Measurements from ENCODE around the gene HELZ. TPM values are rescaled to one million over a fixed set of nuclear protein-coding genes. Genes with fewer than 3 reads are reported as not detected.
"Not testable (repeated sequence)": the region's sequence is repeated elsewhere in the genome, so short reads cannot be mapped to it uniquely, and the experiment has no call there.

Gene HELZ
- total RNA-seq, 1 donor from 2014 or later: 63.5 TPM

DNA sequence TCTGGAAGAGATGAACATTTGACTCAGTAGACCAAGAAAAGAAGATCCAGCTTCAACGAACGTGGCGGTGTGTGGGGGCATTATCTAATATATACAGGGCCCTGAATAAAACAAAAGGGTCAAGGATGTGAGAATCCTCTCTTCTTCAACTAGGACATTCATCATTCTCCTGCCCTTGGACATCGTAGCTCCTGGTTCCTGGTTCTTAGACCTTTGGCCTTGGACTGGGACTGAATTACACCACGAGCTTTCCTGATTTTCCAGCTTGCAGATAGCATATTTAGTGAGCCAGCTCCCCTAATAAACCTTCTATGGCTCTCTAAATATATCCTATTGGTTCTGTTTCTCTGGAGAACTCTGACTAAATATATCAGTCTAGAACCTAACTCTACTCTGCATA lies 29.5 kb upstream of the HELZ start:
- no peak for DNase-seq (ENCODE audit: extremely low spot score, unreplicated experiment)
- Mint-ChIP-seq H3K27me3 (ENCODE audit: unreplicated experiment) (no peaks in the 10 kb centered on the region), H3K36me3 (ENCODE audit: unreplicated experiment) (no peaks in the 10 kb centered on the region), H3K27ac (ENCODE audit: unreplicated experiment) (no peak overlapping the region), H3K9me3 (ENCODE audit: unreplicated experiment) (no peaks in the 10 kb centered on the region), H3K4me1 (ENCODE audit: unreplicated experiment) (no peaks in the 10 kb centered on the region), H3K4me3 (ENCODE audit: unreplicated experiment) (no peak overlapping the region)
- TF ChIP-seq, protein P1, sequence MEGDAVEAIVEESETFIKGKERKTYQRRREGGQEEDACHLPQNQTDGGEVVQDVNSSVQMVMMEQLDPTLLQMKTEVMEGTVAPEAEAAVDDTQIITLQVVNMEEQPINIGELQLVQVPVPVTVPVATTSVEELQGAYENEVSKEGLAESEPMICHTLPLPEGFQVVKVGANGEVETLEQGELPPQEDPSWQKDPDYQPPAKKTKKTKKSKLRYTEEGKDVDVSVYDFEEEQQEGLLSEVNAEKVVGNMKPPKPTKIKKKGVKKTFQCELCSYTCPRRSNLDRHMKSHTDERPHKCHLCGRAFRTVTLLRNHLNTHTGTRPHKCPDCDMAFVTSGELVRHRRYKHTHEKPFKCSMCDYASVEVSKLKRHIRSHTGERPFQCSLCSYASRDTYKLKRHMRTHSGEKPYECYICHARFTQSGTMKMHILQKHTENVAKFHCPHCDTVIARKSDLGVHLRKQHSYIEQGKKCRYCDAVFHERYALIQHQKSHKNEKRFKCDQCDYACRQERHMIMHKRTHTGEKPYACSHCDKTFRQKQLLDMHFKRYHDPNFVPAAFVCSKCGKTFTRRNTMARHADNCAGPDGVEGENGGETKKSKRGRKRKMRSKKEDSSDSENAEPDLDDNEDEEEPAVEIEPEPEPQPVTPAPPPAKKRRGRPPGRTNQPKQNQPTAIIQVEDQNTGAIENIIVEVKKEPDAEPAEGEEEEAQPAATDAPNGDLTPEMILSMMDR (IDR thresholded peaks at IDR 0.05): no peak

- DNase-seq (ENCODE audit: extremely low spot score, unreplicated experiment): no peak
- Mint-ChIP-seq H3K4me3 (ENCODE audit: unreplicated experiment) (no peak overlapping the region), H3K27me3 (ENCODE audit: unreplicated experiment) (no peaks in the 10 kb centered on the region), H3K36me3 (ENCODE audit: unreplicated experiment) (no peaks in the 10 kb centered on the region), H3K27ac (ENCODE audit: unreplicated experiment) (no peak overlapping the region), H3K9me3 (ENCODE audit: unreplicated experiment) (no peaks in the 10 kb centered on the region), H3K4me1 (ENCODE audit: unreplicated experiment) (no peaks in the 10 kb centered on the region)
- TF ChIP-seq, protein P1 (IDR thresholded peaks at IDR 0.05): no peak
These were observed 28.9 kb upstream of the HELZ start for GRCh38 chr17:67273900-67274299.

DNA sequence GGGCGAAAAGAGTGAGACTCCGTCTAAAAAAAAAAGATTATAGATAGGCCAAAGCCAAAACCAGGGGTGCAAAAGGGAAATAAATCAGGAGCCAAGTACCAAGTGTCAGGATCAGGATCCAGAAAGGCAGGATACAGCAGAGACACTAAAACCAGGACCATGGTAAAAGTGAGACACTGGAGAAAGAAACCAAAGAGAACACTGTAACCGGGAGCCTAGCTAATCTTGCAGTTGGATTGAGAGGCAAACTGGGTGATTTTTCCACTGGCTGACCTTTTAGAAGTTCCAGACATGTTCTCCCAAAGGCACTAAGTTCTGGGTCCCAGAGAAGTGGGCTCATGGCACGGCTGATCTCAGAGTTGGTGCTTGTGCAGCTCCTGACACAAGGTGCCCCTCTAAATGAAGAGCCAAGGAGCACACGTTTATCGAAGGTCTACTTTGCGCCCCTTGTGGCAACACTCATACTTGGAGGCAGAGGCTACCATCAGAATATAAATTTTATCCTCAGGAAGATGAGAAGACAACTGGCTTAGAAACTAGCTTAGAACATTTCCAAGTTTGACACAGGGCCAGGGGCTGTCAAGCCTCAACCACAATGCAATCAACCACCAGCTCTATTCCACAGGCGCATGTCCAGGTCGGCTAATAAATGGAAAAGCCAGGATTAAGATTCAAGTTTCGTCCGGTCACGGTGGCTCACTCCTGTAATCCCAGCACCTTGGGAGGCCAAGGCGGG lies 27.5 kb upstream of the HELZ start:
- H3K4me3 Mint-ChIP-seq (ENCODE audit: unreplicated experiment): no peak overlapping the region
- no peak for DNase-seq (ENCODE audit: extremely low spot score, unreplicated experiment)
- no peaks in the 10 kb centered on the region for H3K9me3 Mint-ChIP-seq (ENCODE audit: unreplicated experiment)
- TF ChIP-seq, protein P1 (IDR thresholded peaks at IDR 0.05): peak; percentile 35
- no peaks in the 10 kb centered on the region for H3K36me3 Mint-ChIP-seq (ENCODE audit: unreplicated experiment)
- no peaks in the 10 kb centered on the region for H3K4me1 Mint-ChIP-seq (ENCODE audit: unreplicated experiment)
- no peaks in the 10 kb centered on the region for H3K27me3 Mint-ChIP-seq (ENCODE audit: unreplicated experiment)
- H3K27ac Mint-ChIP-seq (ENCODE audit: unreplicated experiment): no peak overlapping the region

DNA sequence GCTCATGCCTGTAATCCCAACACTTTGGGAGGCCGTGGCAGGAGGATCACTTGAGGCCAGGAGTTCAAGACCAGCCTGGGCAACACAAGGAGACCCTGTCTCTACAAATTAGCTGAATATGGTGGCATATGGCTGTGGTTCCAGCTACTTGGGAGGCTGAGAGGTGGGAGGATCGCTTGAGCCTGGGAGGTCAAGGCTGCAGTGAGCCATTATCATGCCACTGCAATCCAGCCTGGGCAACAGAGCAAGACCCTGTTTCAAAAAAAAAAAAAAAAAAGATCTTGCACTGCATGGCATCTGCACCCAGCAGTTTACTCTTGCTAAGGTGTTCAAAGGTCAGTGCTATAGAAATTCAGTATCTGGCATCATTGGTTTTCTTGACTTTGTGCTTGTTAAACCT lies 26.2 kb upstream of the HELZ start:
- not testable (repeated sequence) for H3K27ac Mint-ChIP-seq (ENCODE audit: unreplicated experiment); H3K4me1 Mint-ChIP-seq (ENCODE audit: unreplicated experiment); H3K36me3 Mint-ChIP-seq (ENCODE audit: unreplicated experiment); H3K27me3 Mint-ChIP-seq (ENCODE audit: unreplicated experiment); H3K4me3 Mint-ChIP-seq (ENCODE audit: unreplicated experiment); H3K9me3 Mint-ChIP-seq (ENCODE audit: unreplicated experiment); DNase-seq (ENCODE audit: extremely low spot score, unreplicated experiment)

DNA sequence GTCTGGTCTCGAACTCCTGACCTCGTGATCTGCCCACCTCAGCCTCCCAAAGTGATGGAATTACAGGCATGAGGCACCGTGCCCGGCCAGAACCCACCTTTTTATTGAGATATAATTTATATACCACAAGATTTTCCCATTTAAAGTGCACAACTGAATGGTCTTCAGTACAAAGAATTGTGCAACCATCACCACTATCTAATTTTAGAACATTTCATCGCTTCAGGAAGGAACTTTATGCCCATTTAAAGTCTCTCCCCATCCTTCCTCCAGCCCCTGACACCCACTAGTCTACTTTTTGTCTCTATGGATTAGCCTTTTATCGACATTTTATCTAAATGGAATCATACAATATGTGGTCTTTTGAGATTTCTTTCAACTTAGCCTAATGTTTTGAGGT lies 25.4 kb upstream of the HELZ start:
- TF ChIP-seq, protein P1 (IDR thresholded peaks at IDR 0.05): no peak
- Mint-ChIP-seq H3K27me3 (ENCODE audit: unreplicated experiment) (no peaks in the 10 kb centered on the region), H3K9me3 (ENCODE audit: unreplicated experiment) (no peaks in the 10 kb centered on the region), H3K36me3 (ENCODE audit: unreplicated experiment) (no peaks in the 10 kb centered on the region), H3K27ac (ENCODE audit: unreplicated experiment) (no peak overlapping the region), H3K4me3 (ENCODE audit: unreplicated experiment) (no peak overlapping the region), H3K4me1 (ENCODE audit: unreplicated experiment) (no peaks in the 10 kb centered on the region)
- no peak for DNase-seq (ENCODE audit: extremely low spot score, unreplicated experiment)

All from osteocyte (in vitro differentiated cells).